Fibroblast of skin of back (primary cell): ENCODE data around the gene CHST11.

ENCODE experiments used
- DNase-seq: peaks from one replicate; pipeline ENCODE4 v3.0.0-alpha.2; 2013

The CHST11 gene

DNA sequence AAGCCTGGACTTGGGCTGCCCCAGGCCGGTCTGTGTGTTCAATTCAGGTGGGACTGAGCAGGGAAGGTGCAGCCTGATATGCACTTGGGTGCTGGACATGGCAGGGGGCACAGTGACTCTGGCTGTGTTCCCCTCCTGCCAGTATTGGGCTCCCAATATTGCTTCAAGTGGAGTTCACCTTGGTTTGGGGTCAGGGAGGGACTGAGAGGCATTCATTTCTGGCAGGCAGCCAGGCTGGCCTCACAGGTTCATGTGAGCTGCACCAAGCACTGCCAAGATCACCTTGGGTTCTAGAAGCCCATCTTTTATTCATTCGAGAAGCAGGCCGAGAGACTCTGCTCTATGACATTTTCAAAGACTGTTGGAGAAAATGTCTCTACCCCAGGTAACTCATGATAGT, 245.0 kb downstream of the CHST11 start:
- DNase-seq: no peak

DNA sequence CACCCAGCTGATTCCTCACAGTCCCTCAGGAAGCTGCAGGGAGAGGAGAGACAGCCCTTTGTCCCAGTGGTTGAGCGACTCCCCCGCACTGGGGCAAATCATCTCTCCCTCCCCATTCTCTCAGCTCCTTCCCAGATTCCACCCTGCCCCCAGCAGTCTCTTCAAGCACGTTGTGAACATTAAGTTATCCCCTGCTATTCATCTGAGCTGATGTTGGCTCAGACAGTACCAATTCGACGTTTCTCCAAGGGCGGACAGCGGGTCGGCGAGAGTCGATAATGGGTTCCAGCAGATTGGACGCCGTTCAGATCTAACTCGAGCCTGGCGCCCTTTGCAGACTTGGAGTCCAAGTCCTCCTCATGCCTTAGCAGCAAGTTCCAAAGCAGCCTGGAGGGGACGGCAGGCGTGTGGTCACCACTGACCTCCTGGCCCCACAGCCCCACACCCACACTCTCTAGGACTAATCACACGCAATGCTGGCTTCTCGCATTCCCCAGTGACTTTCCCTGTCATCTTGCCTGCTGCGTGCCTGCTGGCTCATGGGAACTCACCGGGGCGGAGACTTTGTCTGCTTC, 245.9 kb downstream of the CHST11 start:
- peak; percentile 60 for DNase-seq

DNA sequence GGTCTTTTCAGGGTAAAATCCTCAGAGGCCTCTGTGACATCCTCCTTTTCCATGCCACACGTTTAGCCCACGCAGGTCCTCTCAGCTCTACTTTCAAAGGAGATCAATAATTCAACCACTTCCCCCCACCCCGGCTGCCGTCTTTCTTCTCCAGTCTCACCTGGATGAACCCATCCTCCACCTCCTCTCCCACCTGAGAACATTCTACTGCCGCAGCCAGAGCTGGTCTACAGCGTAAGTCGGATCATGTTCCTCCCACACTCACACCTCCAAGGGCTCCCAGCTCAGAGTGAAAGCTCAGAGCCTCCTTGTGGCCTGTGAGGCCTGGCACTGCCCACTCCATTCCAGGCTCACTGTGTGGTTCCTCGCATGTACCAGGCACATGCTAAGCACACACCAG, 246.6 kb downstream of the CHST11 start:
- DNase-seq: no peak

DNA sequence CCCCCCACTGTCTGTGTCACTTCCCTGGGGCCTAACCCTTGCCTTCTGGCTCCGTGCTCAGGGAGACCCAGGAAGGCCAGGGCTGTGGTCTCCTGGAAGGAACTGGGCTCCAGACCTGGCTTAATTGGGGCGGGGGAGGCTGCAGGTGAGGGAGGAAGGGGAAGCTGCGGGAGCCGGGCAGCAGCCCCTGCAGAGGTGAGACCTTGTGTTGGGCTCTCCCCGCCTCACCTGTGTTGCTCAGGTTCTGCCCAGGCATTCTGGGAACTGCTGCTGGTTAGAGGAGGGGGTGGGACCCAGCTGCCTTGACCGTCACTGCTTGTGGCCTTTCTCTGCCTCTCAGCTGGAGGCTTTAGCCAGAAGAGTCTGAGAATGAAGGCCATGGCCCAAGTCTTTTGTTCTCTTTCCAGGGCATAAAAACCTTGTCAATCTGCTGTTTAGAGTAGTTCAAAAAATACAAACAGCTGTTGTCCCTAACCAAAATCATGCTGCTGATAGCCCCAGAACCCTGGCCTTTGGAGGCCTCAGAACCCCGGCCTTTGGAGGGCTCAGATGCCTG, 247.6 kb downstream of the CHST11 start:
- DNase-seq: no peak

DNA sequence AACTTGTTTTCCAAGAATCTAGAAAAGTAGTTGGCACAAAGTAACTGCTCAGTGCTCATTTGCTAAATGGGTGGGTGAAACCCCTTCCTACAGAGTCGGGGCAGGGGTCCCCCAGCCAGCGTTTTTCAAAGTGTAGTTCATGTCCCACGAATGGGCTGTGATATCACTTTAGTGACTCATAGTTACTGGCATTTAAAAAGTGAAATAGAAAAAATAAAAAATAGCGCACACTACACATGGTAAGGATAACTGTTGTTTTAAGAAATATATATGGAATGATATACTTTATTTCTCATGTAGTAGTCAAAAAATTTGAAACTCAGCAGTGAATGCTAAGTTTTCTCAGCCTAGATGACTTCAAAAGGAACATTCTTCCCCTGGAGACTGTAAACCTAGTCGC, 250.4 kb downstream of the CHST11 start:
- peak; percentile 80 for DNase-seq

DNA sequence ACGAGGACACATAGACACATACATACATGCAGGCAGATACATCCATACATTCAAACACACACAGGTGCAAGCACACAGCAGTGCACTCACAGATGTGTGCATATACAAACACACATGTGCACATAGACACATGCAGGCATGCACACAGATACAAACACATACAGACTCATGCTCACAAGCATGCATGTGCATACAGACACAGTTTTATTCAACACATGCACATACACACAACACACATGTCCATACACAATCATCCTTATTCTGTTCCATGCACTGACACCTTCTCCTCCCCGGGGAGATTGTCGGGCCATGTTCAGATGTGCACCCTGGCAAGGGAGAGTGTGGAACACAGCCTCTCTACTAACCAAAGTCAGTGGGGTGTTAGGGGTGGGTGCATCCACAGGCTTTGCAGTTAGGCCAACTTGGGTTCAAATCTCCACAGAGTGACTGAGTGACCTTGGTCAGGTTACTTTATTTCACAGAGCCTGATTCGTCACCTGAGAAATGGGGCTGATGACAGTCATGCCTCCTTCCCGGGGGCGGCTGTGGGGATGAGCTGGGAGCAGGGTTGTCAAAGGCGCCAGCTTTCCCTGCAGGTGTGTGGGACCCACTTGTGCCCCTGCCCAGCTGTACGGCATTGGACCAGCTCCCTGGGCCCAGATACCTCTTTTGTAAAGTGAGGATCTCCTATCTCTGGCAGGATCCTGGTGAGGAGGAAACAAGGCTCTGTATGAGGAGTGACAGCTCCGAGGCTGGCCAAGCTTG, 251.2 kb downstream of the CHST11 start:
- DNase-seq: no peak

DNA sequence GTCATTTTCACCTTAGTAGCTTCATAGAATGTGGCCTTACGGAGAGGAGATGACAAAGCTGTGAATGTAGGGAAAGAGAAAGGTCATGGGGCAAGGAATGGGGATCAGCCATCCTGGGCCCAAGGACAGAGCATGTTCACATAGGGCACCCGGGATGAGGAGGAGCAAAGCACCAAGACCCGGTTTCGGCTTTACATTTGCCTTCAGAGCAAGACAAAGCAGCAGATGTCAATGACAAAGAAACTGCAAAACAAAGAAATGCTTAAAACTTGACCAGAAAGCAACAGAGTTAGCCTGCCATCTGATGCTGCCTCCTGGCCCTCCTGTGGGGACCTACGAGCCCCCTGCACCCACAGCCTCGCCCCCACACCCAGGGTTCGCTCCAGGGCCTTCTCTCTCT, 252.1 kb downstream of the CHST11 start:
- no peak for DNase-seq

DNA sequence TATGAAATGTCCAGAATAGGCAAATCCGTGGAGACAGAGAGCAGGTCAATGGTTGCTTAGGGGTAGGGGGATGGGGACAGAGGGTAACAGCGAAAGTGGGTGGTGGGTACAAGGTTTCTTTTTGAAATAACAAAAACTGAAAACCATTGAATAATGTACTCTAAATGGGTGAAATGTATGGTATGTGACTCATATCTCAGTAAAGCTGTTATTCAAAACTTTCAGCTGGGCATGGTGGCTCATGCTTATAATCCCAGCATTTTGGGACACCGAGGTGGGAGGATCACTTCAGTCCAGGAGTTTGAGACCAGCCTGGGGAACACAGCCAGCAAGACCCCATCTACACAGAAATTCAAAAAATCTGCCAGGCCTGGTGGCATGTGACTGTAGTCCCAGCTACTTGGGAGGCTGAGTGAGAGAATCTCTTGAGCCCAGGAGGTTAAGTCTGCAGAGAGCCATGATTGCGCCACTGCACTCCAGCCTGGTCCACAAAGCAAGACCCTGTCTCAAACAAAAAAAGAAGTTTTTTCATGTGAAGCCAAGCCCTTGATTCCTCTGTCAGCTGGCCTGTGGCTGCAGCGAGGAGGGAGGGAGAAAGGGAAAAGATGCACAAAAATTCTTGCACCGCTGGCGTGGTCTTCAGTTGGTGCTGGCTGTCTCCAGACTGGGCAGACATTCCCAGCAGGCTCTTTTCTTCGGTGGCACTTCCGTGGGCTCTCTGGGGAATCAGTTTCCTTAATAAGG, 253.1 kb downstream of the CHST11 start:
- DNase-seq: peak; percentile 49

DNA sequence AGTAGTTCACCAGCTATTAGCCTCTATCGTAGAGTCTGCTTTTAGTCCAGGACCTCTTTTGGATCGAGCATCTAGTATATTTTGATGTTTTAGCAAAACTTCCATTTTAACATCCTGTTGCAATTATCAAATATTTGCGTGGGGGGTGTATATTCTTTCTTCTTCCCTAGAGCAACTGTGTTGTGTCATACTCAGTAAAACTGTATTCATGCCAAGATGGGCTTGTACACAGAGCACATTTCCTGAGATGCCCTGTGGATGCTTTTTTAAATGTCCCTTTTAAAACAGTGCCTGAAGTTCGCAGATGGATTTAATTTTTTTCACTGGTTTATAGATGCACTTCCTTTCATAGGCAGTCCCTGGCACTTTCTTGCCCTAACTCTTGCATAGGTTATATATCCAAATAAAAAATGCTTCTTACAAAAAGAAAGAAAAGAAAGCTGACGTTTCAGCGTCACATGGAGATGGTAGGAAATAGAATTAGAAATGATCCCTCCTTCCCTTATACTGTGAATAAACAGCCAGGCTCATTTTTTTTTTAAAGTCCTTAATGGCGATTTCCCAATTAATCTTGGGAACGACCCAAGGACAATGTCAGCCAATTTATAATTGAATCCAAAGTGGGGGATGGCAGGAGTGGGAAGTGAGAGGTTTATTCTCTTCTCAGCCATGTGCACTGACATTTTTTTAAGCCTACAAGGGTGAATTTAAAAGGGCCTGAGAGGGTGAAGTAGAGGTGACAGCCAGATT, 254.4 kb downstream of the CHST11 start:
- DNase-seq: peak; percentile 75

DNA sequence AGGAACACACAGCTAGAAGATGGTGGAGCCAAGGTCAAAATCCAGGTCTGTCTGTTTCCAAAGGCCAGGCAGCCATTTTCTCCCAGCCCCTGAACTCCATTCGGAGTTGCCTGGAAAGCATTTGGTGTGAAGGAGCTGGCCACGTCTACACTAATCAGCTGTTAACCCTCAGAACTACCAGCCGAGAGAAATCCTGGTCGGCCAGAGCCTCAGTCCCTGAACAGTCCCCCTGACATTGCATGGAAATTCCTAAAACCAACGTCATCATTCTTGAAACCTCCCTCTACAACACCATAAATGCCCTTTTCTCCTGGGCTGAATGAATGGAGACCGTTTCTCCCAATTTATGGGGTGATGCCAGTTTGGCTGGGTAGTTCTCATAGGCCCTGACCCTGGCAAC, 255.7 kb downstream of the CHST11 start:
- DNase-seq: peak; percentile 51

DNA sequence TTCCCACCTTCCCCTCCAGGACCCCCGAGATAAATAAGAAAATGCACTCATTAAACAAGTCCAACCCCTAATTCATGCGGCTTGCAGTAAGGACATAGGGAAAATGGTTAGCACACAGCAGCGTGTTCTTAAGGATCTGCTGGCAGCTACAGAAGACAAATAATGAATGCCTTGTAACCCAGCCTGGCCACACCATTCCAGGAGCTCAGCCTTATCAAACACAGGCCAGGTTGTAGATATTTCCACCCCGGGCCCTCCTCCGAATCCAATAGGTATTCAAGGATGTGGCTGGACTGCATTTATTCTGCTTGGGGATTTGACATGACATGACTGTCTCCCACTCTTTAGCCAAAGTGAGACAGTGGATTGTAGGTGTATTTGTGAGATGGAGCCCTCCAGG, 256.2 kb downstream of the CHST11 start:
- no peak for DNase-seq

DNA sequence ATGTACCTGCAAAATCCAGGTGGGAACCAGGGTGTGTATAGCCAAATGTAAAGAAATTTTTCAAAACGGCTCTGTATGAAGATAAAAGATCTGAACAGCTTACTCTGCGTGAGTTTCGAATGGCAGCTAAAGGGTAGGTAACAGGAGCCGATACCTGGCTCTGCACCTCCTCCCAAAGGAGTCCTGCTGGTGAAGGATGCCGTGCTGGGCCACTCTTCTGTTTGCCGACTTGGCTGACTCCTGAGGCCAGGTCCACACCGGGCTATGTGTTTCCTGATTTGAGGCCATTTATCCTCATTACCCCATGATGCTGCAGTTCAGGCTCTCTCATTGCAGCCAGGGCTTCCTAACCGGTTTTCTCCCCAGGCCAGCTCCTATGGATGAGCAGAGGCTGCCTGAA, 256.7 kb downstream of the CHST11 start:
- DNase-seq: no peak

DNA sequence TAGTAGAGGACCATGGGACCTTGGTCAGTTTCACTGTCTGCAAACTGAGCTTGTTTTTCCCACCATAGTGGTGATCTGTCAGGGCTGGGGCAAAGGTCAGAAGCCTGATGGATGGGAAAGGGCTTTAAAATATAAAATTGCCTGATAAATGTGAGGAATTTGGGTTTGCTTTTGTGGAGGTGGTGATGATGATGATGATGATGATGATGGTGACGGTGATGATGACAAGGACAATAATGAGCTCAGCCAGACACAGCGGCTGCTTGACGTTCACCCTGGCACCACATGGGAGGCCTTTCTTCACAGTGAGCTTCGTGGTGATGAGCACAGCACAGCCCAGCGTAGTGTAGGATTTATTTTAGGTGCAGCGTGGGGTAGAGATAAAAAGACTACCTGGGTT, 257.6 kb downstream of the CHST11 start:
- no peak for DNase-seq

DNA sequence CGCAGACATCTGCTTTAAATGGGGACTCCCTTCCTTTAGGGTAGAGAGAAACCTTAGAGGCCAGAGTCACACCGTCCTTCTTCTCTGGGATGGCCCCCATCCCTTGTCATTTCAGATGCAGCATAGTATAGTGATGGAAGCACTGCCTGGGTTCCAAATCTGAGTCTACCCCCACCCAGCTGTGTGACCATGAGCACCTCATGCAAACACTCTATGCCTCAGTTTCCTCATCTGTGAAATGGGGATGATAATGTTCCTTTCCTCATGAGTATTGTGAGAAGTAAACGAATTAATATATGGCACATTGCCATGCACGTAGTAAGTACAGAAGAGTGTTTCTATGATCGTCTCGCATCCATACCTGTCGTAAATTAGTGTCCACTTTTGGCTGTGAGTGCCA, 259.4 kb downstream of the CHST11 start:
- no peak for DNase-seq

DNA sequence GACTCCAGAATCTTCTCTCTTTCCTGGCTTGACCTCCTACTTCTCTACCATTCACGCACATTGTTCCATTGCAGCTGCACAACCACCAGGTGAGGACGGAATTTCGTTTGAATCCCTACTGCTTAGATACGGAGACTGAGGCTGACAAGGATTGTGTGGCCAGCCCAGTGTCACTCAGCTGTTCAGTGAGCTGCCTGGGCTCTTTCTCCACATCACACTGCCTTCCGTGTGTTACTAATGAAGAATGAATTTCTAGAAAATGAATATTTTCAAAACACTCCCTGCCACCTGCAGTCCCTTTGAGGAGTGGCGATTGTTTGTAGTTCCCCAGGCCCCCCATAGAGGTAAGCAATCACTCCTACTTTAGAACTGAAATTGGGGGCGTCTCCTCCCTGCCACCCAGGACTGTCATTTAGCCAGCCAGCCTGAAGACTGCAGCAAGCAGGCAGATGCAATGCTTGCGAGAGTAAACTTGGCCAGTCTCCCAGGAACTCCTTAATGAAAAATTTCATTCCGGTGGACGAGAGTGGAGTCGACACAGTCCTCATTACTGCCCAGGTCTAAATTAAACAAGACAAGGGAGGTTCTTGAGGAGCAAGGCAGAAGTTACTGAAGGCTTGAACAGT, 261.7 kb downstream of the CHST11 start:
- peak; percentile 22 for DNase-seq

DNA sequence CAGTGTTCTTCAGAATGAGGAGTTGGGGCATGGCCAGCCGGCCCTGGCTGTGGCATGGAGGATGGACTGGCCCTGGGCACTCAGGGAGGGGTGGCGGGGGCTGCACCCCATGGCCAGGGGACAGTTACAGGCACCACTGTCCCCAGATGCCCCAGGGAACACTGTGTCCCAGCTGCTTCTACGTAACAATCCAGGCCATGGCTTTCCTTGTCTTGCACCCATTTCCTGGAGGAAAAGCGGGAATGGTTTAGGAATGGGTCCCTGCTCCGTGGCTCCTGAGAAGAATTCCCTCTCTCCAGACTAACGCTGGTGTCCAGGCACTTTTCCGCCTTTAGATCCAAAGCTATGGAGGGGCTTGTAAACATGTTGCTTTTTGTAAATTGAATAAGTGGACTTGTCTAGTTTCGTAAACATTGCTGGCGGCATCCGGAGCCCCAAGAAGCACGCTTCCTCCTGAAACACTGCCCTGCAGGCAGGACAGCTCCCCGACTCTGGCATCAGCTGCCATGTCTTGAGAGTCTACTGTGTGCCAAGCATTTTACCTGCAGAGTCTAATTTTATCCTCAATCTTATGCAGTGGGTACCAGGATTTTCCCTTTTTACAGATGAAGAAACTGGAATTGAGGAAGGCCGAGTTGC, 263.1 kb downstream of the CHST11 start:
- no peak for DNase-seq

DNA sequence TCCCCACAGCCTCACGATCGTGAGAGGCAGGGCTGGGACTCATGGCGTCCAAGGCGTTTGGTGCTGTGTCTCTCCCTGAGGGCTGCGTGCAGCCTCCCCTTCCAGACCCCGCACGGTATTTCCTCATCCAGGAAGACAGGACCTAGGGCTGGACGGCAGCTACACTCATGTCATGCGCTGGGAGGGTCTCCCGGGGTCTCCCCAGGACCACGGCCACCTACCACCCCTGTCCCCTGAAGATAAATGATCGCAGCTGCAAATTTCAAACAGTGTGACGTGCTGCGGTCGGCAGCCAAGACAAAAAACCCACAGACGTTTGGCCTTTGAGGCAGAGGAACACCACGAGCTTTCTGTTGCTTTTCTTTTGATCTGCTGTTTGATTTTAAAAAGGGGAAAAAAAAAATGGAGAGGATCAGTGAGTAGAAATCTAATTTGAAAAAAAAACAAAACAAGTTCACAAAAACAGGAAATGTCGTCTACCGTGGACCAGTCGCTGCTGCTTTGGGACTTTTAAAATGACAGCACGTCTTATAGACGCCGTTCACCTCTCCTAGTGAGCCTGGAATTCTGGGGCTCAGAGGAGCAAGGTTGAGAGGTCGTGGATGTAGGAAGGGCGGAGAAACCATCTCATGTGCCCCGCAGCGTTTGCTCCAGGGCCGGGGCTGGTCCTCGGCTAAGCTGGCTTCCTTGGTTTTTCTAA, 263.7 kb downstream of the CHST11 start:
- peak; percentile 16 for DNase-seq

DNA sequence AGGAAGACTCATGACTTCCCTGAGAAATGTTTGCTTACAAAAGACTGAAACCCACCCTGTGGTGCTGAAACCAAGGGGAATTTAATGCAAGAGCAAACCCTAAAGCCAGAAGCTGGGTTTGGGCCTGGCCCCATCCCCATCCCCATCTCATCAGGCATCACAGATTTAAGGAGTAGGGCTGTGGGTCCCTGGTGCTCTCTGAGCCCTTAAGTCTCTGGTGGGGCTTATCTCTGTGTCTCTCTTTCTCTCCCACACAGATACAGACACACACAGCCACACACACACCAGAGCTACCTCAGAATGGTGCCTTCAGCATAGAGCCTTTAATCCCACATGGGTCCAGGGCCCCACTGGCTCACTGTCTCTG, 264.3 kb downstream of the CHST11 start:
- no peak for DNase-seq

DNA sequence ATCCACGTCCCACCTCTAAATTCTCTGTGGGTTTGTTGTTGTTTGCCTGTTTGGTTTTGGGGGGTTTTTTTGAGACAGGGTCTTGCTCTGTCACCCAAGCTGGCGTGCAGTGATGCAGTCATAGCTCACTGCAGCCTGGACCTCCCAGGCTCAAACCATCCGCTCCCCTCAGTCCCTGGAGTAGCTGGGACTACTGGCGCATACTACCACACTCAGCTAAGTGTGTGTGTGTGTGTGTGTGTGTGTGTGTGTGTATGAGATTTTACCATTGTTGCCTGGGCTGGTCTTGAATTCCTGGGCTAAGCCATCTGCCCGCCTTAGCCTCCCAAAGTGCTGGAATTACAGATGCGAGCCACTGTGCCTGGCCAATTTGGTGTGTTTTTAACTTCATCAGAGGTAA, 265.2 kb downstream of the CHST11 start:
- DNase-seq: no peak

DNA sequence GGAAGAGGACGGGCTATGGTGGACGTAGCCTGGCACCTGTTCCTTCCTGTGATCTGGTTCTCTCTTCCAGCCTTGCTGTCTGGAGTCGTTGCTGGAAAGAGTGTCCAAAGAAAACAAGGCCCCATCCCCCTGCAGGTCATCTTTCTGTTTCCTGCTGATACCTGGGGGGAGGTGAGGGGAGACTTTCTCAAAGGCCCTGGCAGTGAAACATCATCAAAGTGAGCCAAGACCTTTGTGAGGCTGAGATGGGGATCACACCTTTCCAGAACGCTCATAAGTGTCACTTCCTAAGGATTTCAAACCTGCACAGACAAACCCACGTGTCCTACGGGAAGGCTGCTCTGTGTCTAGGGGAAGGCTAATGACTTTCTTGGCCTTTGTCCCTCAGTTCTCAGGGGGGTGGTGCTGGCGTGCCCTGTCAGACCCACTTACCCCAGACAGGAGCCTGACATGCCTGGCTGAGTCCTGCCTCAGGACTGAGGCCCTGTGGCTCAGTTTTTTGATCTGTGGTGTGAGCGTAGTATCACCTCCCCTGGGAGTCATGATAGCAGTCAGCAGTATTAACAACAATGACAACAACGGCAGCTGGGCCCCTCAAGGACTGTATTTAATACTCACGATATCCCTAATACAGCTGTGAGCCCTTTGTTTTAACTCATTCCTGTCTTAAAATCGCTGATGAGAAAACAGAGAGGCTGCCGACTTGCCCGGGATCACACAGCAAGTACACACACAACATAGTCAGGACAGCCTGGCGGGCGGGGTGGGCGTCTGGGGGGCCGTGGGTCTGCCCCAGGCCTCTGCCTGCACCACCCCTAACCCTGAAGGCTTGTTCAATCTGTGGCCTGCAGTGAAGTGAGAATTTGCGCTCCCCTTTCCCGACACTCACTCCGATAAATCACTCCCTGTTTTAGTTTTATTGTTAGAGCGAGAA, 266.1 kb downstream of the CHST11 start:
- no peak for DNase-seq
